GM19240 (cell line): ENCODE data around the gene DDR2.

Experiments
- DNase-seq: peaks from one replicate; pipeline ENCODE4 v3.0.0; 2011; ENCODE audit warnings: low spot score; ENCODE audit not compliant: insufficient read length

The DDR2 gene

DNA sequence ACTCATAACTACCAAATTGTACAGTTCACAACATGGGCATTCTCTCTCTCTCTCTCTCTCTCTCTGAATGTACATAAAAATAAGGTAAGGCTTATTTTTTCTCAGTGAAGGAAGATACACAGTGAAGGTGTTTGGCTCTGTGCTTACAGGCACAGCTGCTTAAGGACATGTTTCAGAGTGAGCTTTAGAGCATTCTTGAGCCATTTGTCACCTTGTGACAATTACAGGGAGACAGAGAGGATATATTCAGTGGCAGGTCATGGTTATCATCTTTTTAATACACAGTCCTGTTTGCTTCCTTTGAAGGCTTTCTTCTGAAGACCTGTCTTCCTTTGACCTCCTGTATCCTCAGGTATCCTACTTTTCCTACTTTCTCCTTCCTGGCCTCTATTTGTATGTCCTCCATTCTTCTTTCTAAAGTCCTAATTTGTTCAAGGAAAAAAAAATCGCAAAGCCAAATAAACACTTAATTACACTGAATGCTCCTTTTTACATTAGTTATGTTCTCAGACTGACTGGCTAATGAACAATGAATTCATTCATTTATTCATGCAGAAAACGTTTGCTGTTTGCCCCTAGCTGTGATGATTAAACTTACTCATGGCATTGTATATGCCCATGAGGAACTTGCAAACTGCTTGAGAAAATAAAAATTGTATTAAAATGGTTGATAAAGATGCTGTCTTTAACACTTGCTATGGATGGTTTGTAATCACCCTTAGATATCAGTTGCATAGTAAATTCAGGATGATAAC, 191.7 kb downstream of the DDR2 start:
- DNase-seq = no peak

DNA sequence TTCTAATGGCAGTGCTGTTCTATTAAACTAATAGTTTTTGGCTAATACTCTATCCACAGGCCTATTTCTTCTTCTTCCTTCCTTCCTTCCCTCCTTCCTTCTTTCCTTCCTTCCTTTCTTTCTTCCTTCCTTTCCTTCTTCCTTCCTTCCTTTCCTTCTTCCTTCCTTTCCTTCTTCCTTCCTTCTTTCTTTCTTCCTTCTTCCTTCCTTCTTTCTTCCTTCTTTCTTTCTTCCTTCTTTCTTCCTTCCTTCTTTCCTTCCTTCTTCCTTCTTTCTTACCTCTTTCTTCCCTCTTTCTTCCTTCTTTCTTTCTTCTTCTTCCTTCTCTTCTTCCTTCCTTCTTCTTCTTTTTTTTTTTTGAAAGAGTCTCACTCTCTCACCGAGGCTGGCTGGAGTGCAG, 197.0 kb downstream of the DDR2 start:
- DNase-seq = no peak

DNA sequence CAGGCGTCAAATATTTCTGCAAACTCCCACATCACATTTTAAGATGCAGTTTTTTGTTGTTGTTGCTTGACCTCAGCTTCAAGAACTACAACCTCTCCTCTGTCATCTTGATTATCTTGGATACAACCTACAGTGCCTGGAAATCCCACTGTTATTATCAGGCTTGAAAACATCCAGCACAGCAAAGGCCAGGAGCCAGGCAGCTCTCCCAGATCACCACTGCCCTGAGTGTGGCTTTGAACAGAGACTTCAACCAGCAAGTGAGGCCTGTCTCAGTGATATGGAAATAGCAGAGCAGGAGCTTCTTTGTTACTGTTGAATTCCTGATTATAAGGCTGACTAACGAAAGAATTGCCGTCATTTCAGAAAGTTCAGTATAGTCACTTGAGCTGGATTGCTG, 200.2 kb downstream of the DDR2 start:
- DNase-seq = no peak

DNA sequence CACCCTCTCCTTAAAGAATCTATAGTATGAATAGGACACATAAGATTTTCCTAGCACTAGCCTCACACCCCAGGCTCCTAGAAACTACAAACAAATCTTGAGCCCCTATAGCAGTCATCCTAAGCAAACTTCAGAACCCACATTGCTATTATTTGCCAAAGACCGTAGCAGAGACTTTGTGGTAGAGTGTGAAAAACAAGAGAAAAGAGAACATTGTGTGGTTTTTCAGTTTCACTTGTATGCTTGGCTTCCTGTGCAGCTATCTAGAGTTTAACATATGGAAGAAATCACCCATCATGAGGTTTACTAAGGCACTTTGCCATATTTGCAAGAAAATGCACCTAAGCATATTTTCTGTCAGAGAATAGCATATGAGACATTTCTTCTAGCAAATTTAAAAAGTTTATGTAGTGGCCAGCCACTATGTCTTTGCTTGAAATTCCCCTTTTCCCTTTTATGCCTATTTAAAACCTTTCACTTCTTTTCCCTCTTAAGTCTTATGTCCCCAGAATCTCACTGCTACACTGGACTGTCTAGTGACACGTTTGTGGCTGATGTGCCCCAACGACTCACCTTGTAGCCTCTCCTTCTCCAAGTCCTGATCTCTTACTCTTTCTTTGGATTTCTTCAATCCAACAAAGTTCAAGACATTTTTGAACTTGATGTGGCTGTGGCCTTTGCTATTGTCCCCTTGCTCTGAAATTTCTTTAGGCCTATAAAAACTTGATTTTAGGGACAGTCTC, 203.1 kb downstream of the DDR2 start:
- DNase-seq = peak; percentile 17
